ENCODE data around the gene CEP85L.
A peak's percentile ranks its signal among the peaks of the same experiment; 100 is the strongest.

The CEP85L gene

DNA sequence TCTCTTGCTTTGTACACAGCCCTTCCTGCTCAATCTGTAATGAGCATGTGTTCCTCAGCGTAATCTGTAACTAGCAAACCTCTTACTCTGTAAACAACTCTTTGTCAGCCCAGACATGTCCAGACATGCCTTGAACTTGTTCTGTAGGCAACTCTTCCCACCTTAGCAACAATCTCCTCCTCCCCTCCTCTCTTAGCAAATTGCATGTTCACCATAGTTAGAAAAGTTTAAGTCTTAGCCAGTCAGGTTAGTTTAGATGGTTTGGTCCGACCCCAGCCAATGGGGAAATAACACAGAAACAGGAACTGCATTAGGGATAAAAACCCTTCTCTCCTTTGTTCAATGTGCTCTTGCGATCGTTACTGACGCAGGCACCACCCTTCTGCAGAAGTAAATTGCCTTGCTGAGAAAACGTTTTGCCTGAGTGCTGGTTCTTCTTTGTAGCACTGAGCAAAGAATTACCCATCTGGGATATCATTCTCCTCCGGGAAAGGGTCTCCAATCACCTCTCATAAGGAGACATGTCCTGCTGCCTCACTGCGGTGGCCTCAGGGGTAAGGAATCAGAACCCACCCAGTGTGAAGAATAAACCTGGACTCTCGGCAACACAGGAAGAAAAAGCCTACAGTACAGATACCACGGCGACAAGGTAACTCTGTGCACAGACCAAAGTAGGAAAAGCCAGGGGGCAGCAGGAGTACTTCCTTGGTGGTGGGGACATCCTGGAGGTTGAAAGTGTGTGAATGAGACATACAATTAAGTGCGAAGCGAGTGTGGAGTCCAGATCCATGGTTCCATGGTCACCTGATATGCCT, 77.1 kb downstream of the CEP85L start:
- no peak for DNase-seq

DNA sequence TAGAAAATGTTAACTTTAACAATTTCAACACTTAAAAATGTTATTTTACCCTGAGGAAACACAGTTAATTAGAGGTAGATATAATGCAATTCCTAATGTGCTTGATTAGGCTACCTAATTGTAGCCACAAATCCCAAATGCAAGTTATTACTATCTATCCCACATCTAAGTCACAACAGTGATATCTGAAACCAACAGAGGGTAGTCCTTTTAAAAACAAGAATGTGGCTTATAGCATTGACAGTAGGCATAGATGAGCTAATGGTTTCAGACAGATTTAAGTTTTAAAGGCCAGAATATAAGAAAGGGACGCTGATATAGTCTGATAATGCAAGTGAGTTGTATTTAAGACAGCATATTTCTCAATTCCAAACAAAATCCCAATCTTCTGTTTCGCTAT, 80.3 kb downstream of the CEP85L start:
- no peak for DNase-seq

DNA sequence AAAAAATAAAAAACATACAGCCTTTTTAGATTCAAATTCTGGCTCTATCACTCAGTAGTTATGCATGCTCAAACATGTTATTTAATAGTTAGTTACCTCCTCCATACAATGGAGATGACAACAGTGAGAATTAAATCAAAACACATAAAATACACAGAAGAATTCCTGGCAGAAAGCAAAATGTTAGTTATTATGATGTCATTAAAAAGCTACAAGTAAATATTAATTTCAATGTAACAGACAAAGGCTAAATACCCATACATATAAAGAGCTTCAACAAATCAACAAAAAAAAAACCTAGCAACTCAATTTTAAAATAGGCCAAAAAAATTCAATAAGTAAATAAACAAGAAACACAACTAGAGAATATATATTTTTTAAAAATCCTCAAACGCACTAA, 81.9 kb downstream of the CEP85L start:
- DNase-seq: no peak

DNA sequence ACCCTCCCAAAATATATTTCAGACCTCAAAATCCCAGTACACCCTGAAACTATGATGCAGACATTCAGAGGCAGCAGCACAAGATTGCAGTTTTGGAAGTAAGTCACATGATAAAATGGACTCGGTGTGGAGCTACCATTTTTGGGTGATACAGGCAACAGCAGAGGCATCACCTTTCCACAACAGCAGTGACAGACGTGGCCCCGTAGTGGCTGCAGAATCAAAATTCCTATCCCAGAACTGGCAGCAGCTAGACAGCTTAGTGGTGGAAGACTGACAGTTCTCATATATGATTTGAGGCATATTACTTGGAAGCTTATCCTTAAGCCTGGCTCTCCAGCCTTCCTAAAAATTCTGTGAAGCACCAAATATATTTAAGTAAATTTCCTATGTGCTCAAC, 83.4 kb downstream of the CEP85L start:
- no peak for DNase-seq

DNA sequence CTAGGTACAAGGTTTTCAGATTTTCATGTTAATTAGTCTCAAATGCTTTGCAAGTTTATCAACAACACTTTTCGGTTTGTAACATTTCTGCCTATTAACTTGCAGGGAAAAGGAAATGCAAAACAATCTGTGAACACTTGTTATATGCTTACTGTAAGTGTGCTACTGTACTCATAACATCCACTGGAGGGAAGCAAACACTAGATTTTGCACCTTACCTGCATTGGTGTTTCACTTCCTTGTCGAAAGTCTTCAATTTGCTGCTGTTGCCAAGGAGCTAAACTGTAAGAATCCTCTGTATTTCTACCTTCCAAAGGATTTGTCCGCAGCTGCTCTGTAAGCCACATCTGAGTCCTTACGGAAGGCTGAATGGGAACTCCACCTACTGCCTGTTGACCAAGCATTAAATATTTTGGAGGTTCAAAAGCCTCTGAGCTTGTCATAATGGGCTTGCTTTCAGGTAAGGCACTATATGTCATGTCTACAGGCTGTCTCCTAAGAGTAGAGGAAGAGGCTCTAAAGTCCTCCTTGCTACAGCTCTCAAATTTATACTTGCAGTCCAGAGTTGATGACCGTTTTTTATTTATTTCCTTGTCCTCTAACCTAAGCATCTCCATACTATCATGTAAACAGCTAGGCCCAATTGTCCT, 86.0 kb downstream of the CEP85L start:
- DNase-seq: no peak

DNA sequence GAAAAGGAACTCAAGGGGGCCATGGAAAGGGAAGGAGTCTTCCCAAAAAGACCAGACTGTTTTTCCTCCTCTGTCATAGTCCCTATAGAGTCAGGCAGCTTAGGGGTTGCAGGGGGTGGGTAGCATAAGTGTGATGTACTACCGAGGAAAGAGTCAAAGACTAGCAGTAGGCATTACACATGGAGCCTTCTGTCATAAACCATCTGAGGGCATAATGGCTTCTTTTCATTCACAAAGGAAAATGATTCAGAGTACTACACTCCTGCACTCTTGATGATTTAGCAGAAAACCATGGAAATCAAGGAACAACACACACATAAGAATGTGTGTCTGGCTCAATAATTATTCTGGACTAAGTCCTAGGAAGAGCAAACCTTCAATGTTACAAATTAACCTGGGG, 88.4 kb downstream of the CEP85L start:
- DNase-seq: no peak

DNA sequence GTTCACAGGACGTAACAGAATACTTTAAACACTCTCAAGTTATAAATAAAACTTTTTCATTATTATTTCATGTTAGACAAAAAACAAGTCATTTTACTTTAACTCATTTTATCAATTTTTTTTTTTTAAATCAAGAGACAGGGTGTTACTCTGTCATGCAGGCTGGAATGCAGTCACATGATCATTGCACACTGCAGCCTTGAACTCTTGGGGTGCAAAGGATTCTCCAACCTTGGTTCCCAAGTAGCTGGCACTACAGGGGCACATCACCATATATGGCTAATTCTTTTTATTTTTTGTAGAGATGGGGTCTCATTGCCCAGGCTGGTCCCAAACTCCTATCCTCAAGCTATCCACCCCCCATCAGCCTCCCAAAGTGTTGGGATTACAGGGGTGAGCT, 89.1 kb downstream of the CEP85L start:
- no peak for DNase-seq

DNA sequence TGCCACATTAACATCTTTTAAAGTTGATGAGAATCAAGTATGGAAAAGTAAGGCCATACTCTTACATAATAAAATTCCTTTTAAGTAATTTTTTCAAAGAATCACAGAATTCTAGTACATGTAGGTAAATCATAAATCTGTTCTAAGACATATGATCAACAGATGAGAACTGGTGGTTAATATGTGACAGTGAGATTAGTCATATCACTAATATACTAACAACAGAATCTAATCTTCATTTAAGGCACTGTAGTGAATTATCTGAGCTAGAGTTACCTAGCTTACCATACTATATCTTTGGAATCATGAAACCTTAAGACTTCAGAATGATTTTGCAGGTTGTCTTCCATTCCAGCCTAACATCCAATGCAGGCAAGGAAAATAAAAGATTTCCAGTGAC, 91.7 kb downstream of the CEP85L start:
- no peak for DNase-seq

DNA sequence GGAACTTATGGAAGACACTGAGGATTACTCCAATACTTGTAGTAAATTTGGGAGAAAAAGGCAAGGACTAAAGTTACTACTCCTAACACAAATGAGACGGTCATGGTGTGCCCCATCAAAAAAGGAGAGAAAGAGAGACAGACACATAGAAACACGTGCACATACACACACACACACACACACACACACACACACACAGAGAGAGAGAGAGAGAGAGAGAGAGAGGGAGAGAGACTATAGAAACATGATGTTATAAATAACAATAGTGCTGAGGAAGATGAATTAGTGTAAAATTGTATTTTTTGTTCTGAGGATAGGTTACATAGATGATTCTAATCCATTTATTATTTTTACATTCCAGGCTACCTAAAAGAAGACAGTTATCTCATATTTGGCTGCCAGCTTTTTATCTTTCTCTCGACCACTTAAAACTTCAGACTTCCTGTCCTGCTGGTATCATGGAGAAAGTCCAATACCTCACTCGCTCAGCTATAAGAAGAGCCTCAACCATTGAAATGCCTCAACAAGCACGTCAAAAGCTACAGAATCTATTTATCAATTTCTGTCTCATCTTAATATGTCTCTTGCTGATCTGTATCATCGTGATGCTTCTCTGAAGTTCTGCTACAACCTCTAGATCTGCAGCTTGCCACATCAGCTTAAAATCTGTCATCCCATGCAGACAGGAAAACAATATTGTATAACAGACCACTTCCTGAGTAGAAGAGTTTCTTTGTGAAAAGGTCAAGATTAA, 92.8 kb downstream of the CEP85L start:
- DNase-seq: no peak

DNA sequence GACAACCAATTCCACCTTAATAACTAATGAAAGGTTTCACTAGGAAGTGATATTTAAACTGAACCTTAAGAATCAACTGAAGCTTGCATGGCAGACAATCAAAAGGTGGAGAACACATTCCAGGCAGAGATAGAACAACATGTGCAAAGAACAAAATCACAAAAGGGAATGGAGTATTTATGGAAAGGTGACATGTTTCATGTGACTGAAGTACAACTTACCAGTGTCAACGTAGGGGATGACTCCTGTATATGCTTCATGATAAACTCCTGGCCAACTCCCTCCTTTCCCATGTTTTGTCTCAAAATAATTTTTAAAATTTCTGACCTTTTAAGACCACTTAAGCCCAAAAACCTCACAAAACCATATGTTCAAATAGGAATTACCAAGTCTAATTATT, 96.7 kb downstream of the CEP85L start:
- DNase-seq: no peak

DNA sequence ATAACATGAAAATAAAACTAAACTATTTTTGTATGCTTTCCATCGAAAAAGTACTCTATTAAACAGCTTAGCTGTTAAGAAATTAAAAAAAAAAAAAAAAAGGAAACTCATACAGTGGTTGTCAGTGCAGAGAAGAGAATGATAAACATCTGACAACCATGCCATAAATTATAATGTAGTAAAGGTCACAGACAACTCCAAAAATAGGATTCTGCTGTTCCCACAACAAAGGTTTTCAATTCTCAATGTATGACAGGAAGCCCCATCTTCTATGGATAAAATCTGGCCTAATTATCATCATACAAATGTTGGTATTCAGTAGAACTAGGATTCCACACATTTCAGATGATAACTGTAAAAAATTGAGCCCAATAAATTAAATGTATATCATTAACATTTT, 98.3 kb downstream of the CEP85L start:
- no peak for DNase-seq

DNA sequence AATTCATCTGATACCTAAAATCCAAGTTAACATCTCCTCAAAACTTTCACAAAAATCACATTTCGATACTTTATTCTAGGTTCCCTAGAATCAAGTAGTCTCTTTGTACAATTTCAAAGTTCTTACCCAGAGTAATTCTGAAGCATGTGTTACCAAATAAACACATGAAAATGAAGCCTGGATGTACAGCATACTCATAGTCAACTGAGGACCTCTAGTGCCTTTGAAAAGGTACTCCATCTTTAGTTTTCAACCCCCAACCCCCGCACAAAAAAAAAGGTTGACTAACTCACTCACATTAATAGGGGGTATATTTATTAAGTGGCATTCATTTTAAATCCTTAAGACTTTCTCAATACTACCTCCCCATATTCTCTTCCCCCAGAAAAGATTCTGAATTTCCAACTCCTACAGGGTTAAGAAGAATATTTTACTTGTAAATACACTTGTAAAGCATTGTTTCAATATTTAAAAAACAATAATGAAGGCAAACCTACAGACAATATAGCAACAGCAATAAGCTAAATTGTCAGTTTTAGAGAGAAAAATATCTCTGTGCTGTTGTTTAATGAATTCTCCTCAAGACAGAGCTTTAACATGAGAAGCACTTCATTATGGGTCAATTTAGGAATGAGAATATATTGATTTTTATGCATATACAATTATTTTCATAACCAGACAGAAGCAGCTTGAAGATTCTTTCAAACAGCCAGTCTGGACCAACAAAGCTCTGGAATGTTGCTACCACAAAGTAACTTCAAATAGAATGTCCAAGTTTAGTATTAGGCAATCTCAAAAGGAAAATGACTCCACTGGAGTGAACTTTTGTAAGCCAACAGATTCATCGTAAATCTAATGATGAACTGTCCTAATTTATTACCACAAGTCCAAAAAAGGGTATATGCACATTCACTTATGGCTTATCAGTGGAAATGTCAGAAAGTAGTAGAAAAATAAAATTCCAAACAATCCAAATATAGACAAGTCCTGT, 100.0 kb downstream of the CEP85L start:
- peak; percentile 14 for DNase-seq

DNA sequence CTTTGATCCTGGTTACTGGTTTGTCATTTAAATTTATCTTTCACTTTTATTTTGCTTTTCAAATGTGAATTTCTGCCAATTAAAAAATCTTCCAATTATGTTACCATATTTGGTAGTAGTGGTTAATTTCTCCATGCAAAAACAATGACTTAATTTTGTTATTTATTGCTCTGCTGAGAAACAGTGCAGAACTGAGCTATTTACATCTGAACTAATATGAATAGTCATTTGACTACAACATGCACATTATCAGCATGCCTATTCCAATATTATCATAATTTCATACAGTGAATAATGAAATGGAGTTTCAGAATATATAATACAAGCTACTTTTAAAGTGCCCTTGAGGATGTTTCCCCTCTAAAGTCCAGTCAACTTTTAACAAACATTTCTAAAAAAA, 102.8 kb downstream of the CEP85L start:
- DNase-seq: no peak

DNA sequence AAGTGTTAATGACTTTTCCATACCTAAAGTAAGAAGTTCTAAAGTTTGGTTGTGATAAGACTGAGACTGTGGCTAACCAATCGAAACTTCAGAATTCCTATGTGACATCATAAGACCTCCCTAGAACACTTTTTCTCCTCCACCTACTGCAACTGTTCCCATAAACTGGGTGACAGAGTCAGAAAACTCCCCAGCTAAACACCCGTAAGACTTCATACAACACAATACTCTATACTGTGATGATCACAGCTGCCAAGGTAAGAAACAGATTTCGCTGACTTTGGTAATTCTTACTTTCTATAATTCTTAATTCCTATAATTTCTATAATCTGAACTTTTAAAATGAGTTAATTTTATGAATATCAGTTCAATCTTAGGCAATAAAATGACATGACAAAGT, 103.3 kb downstream of the CEP85L start, which contains the start of gene PLN:
Gene PLN (plus strand): TSS at position 161 of the 400 bp plus-strand sequence. CDS start 10,626 bp downstream, outside the sequence.
- DNase-seq: no peak

DNA sequence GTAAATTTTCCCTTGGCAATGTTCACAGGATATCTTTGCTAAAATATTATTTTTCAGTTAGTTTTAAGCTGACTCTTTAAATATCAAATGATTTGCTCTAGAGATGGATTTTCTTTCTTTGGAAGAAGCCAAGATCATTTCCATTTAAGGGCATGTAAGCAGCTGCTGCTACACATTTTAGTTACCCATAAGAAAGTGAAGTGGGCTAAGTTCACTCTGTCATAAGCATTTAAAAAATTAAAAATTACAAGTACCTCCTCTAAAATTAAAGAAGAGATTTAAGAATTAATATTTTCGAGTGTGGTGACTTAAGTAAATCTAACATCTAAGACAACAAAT, 104.5 kb downstream of the CEP85L start:
- DNase-seq: no peak

DNA sequence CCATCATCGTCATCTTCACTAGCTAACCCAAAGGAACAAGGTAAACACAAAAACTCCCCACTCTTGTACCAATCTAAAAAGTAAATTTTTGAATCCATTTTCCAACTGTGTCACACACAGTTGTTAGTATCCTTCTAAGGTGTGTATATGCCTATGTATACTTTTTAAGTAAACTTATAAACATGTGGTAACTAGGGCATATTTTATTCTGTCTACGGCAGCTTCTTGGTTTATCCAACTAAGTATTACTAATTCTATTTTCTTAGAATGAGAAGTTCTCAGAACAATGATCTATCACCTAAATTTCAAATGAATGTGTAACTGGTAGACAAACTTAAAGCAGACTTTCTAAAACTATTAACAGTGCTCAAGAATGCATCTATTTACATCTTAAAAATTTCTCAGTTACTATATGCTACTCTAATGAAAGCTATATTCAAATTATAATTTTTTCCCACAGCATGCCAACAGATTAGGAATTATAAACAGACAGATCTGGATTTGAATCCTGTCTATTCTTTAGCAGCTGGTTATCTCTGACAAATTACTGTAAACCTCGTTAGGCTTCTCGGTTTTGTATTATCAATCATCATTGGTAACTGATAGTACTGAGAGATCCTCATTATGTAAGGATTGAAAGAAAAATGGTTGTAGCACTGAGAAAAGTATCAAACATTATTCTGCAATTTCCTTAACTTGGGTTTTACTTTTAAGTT, 105.1 kb downstream of the CEP85L start:
- DNase-seq: no peak

DNA sequence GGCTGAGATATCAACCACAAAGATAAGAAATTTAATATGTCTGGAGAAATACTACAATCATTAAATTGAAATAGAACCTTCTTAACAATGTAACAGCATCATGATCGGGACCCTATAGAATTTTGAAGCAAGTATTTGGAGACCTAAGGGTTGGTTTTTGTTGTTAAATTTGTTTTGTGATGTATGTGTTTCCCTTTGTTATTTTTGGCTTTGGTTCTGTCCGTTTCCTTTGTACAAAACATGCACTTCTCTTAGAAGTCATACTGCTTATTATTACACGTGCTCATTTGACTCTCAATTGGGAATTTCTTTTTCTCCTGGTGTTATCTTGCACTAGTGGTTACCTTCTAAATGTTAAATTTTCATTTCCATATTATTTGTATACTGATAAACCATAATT, 107.3 kb downstream of the CEP85L start:
- DNase-seq: no peak

DNA sequence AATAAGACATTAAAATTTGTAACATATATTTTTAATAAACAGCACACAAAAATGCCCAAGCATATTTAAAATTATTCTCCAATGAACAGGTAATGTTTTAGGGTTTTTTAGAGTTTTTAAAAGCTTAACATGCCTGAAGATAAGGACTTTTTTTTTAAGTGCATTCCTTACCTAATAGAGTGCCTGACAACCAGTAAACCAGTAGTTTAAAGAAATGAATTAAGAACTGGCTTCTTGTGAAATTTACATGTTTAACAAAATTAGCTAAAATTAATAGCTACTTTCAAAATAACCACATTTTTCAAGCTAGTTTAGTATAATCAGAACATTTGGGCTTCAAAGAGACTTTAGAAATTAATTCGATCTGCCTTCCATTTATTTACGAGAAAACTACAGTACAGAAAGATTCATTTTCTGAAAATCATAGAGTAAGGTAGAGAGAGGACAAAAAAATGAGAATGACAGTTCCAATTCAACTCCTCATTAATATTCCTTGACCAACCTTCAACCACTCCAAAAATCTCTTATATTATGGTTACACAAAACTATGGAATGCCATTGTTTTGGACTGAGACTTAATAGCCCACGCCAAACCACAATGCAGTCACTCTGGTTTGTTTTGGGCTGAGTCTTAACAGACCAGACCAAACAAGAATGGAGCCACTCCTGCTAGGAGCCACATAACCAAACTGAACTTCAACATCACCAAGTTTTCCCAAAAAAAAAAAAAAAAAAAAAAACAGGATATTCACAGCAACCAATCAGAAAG, 109.0 kb downstream of the CEP85L start:
- DNase-seq: no peak

DNA sequence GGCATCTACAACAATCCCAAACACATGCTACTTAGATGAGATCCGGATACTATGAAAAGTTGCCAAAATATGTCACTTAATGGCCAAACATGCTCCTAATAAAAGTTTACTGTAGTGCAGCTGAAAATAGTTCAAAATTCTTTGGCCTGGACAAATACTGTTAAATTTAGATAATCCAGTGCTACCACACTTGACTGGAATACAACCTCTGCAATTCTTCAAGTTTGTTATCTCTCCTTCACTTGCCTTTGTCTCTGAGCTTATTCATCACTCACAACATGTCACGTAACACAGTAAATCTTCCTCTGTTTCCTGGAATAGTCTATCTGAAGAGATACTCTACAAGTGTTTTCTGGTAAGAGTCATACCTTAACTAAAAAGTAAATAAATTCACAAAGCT, 113.8 kb downstream of the CEP85L start:
- DNase-seq: no peak

DNA sequence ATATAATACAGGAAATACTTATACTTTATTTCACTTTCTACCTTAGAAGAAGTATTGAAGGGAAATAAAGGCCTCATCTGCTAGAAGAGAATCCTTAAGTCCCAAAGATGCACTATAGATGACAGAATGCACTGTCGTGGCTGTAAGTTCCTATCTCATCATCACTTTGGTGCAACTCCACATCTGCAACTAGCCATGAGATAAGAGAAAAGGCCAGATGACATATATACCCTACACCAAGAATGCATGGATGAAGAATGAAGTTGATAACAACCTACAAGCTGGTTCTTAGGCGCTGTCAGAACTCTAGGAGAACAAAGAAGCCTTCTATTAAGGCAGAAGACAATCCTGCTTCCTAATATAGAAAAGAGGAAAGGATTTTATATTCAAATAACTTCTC, 114.9 kb downstream of the CEP85L start:
- no peak for DNase-seq

DNA sequence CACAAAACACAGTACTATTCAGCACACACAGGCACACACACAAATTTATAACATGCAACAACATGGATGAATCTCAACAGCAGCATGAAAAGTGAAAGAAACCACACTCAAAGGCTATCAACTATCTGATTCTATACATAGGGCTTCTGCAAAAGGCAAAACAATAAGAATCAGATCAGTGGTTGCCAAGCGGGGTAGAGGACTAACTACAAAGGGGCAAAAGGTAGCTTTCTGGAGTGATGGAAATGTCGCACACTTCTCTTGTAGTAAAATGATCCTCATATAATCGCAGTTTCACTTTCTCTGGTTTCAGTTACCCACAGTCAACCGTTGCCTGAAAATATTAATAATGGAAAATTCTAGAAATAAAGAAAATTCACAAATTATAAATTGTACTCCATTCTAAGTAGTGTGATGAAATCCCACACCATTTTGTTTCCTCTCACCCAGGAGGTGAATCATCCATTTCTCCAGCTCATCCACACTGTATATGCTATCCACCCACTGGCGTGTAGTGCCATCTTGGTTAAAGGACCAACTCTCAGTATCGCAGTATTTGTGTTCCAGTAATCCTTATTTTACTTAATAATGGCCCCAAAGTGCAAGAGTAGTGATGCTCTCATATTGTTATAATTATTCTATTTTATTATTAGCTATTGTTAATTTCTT, 116.1 kb downstream of the CEP85L start:
- DNase-seq: no peak

All from NCI-H2081 treated with DMSO at 0.1 percent for 48 hours (cell line).